Endometrial microvascular endothelial cells (primary cell): ENCODE results near the gene CEP112. TPM values are rescaled to one million over a fixed set of nuclear protein-coding genes. Genes with fewer than 3 reads are reported as not detected.
"Not testable (repeated sequence)": the region's sequence is repeated elsewhere in the genome, so short reads cannot be mapped to it uniquely, and the experiment has no call there.

Experiments used
- in situ Hi-C: cut with HindIII; loops from 2 replicates; pipeline ENCODE4 v1.10.0; 2017; ENCODE audit warnings: low sequenced_read_pairs, low pct_unique_long_range_greater_than_20kb; ENCODE audit errors: inconsistent ontology term
- total RNA-seq: library from RNA; depleted of rRNA; stranded (reverse); fragments of >200 nt; gene quantifications from one replicate; pipeline ENCODE4 v1.2.3, GENCODE V29; 2015; ENCODE audit errors: inconsistent ontology term

The CEP112 gene
- total RNA-seq, 1 donor from 2014 or later: 3.0 TPM

DNA sequence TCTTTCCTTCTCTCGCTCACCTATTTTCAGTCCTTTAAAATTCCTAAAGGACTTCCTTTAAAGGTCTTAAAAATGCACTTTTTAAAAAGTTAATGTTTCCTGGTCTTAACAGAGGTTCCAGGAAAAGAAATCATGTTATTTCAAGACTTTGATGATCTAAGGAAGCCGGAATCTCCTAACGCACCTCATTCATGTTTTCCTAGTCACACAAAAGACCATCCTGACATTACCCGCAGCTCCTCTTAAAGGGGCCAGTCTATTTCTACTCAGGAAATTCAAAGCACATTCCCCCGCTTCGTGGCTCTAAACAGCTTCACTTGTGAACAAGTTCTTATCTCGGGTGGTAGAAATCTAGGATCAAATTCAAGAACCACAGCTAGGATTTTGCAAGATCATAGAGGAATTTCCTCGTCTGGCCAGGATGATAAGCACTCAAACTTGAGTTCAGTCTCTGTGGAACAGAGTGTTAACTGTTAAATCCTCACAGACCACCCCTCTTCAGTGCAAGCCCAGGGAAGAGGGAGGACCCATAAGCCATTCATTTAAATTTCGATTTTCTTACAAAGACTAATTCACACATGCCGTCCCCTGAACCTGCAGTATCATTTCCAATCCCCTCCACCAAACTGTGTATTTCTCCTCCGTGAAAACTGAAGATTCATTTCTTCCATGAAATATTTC lies 493.4 kb downstream of the CEP112 start:
- in situ Hi-C loops: no loop called here

DNA sequence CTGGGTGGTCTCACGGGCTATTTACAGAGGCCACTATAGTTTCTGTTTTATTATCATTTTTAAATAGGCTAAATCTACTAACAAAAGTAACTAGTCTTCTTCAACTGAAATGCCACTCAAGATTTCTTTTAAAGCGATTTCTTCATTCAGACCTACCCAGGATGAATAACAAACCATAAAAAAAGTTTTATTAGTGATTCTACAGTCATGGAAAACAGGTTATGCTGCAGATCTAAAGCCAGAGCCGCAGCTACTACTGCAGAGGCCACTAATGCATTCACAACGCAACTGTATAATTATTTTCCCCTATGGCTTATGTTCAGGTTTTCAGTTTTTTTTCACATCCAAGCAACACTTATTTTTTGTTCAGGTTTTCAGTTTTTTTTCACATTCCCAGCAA lies 494.3 kb downstream of the CEP112 start:
- in situ Hi-C loops: no loop called here

DNA sequence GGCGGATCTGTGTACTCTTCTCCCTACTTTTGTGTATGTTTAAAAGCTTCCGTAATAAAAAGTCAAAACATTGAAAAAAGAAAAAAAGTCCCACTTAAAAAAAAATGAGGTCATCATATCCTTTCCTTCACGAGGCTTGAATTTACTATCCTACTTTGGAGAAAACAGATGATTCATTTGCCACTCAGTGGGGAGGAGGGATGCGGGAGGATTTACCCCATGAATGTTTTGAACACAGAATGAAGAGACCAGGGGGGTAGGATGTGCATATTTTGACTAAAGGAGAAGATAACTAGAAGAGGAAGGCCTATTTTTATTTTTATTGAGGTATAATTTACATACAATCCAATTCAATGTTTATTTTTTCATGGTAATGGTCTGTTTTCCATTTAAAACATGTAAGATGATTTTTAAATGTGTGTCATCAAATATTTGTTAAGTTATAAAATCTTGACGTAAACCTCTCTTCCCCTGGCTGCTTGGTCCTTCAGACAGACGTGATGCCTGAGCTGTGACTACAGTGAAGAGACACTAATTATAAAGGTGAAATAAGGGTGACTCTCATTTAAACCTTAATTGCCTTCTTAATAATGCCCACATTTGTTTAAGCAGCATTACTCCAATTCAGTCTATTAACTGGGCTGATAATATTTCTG lies 495.1 kb downstream of the CEP112 start:
- in situ Hi-C loops: no loop called here

DNA sequence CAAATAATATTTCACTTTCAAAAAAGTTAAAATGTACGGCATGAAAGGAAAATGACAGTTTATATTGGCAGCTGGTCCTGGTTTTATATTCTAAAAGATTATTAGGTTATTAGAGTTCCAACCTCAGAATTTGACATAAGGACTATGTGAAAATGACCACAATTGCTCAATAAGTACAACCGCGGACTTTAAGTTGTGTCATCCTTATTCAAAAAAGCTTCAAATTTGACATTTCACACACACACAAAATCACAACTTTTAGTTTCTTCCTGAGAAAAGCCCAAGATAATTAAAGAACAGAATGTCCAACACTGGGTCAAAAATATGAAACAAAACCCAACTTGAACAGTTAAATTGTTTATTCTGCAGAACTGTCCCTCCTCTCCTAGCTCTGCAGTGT lies 497.3 kb downstream of the CEP112 start:
- in situ Hi-C loops: no loop called here

DNA sequence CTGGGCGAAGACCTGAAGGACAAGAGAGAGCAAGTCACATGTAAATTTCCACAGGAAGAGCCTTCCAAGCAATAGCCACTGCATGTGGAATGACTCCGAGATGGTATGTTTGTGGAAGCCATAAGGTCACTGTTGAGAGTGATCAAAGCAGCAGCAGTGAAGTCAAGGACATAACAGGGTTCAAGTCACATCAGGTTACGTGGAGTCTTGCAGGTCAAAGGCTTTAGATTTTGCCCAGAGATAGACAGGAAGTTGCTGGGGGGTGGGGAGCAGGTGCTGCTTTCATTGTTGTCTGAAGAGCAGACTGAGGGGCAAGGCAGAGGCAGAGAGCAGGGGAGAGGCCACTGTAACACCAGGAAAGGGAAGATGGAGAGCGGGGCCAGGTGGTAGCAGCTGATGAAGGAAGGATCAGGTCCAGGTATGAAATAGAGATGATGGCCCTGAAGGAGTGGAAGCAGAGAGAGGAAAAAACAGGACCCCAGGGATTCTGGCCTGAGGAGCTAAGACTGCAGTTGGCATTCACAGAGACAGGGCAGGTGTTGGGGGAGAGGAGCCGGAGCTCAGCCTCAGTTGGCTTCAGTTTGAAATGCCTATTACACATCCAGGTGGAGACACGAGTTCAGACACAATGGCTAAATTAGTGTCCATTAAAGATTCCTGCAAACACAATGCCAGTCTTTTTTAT lies 501.2 kb downstream of the CEP112 start:
- in situ Hi-C loops: no loop called here

DNA sequence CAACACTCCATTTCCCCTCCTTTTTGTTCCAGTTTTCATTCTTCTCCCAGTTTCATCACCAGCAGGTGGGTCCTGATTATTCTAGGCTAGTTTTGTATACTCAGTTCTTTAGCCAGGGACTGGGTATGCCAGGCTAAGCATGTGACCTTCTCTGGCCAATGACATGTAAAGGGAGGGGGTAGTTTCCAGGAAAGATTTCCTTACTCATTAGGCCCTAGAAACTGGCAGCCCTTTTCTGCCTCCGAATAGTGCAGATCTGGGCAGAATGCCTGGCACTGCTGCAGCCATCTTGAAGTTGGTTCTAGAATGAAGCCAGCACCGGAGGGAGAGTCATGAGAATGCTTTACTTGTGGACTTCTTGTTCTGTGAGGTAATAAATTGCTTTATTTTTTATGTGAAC lies 503.6 kb downstream of the CEP112 start:
- in situ Hi-C loops: no loop called here

DNA sequence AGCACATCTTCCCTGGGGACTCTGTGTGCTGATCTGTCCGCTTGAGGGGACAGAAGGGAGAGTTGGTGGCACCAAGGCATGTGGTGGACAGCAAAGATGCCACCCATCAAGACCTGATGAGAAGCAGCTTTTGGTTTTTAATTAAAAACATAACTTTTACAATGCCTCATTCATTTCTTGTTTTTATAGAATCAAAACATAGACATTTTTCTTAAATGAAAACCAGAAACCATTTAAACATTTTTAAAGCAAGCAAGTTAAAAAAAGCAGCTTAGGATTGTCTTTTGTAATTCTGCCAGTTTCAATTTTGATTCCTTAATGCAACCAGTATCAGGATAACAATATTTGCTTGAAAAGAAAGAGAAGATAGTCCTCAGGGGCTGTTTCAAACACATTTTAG lies 506.8 kb downstream of the CEP112 start:
- in situ Hi-C loops: no loop called here

DNA sequence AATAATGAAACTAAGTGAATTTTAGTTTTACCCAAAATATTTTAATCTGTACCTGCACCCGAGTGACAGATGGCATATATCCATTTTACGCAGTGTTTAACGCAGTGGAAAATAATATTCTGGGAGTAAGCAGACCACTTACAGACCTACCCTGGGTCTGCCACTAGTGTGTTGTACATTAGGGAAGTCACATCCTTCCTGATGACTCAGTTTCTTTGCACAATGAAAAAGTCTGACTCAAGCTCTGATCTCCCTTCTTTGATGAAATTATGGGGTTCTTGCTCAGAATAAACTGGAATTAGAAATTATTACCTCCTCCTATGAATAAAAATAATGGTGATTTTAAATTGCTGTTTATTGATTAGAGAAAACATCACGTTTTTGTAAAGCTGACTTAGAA lies 507.3 kb downstream of the CEP112 start:
- in situ Hi-C loops: no loop called here

DNA sequence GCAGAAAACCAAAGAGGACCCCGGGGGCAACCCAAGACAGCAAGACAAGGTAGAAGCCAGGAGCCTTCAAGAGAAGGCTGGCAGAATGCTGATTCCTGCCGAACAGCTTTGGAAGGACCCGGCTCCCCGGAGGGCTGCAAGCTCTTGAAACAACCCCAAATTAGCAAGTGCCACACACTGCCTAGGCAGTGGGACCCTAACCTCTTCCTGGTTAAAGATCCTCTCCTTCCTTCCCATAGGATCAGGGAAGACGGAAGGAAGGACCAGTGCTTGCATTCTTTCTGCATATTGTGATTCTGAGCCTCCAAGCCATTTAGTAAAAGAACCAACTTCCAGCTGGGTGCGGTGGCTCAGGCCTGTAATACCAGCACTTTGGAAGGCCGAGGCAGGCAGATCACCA lies 508.5 kb downstream of the CEP112 start:
- in situ Hi-C loops: no loop called here

DNA sequence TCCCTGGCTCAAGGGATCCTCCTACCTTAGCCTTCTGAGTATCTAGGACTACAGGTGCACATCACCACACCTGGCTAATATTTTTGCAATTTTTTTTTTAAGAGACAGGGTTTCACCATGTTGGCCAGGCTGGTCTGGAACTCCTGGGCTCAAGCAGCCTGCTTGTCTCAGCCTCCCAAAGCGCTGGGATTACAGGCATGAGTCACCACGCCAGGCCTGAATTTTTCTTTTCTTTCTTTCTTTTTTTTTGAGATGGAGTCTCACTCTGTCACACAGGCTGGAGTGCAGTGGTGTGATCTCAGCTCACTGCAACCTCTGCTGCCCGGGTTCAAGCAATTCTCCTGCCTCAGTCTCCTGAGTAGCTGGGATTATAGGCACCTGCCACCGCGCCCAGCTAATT lies 510.2 kb downstream of the CEP112 start:
- in situ Hi-C loops: not testable (repeated sequence)

DNA sequence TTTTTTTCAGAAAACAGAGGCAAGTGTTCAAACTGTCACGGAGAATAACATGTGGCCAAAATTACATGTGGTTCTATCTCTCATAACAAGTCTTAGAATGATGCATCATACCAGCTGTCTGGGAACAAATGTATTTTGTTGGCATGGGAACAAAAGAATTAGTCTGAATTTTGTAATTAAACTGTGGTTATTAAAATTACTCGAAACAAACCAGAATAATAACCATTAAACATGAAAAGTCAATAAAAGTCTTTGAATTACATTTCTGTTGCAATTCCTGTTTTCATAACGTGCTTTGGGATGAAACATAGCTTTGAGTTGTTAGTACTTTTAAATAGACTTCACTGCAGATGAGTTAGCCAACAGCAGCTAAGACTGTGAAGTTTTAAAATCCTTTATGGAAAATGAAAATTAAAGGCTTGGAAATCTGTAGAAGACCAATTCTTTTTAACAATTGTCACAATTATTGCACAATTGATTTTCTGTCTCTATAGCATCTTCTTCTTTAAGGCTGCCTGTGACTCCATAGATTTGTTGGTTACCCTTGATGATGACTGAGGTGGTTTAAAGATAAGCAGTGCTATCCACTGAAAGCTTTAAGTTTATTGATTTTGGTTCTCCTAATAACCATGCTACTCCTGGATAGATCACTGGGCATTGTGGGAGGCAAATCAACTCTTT lies 512.6 kb downstream of the CEP112 start:
- in situ Hi-C loops: no loop called here

DNA sequence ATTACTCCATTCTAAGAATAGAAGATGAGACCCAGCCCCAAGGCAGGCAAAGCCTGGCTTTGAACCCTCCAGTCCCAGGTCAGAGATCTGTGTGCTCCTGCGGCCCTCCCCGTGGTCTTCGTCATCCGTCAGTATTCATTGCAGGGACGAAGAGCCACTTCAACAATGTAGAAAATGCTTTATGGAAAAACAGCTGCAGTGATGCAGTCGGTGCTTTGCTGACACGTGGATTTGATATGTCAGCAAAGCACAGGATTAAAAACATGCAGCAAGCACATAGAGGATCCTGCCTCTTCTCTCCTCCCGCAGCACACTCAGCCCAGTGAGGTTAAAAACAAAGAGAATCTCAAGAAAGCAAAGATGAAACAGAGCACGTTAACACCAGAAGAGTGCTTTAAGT lies 513.4 kb downstream of the CEP112 start:
- in situ Hi-C loops: no loop called here

DNA sequence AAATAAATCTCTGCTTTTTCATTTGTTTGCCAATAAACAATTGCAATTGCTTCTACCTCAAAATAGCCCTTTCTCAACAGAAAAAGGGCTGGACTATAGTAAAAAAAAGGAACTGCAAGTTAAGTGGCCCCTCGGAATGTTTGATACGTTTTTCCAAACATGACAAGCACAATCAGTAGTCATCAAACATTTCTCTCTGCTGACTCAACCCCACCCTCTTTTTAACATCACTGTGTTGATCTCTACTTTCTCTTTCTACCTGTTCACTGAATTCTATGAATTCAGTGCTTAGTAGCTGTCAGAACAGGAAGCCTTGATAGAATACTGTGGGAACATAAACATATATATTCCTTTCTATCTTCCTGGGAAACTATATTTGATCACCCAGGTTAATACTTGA lies 514.0 kb downstream of the CEP112 start:
- in situ Hi-C loops: no loop called here

DNA sequence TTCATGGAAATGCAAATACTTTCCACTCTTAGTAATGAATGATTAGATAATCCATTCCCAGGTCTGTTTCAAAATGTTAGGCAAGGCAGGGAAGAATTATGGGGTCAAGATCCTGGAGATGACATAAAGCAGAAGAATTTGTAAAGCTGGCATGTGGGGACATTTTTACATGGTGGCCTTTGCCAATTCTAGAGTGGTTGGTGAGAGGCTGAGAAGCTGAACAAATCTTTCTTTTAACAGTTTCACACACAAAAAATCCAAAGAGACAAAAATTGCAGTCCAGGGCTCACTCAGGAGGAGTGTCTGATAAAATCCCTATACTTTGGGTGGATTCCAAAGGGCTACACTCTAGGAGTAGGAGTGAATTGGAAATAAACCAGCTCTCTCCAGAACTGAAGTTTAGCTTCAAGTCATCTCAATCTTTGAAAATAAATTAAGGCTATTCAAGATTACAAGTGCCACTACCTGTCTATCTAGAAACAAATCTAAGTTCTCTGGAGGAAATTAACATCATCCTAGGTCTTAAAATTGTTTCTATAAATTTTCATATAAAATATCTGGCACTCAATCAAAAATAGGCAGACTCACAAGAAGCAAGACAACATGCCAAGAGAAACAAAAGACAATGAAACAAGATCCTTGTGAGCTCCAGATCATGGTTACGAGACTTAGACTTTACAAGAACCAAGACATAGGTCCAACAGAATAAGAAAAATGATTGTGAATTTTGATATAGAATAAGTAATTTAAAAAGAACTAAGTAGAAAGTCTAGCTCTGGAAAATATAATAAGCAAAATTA lies 517.5 kb downstream of the CEP112 start:
- in situ Hi-C loops: no loop called here

DNA sequence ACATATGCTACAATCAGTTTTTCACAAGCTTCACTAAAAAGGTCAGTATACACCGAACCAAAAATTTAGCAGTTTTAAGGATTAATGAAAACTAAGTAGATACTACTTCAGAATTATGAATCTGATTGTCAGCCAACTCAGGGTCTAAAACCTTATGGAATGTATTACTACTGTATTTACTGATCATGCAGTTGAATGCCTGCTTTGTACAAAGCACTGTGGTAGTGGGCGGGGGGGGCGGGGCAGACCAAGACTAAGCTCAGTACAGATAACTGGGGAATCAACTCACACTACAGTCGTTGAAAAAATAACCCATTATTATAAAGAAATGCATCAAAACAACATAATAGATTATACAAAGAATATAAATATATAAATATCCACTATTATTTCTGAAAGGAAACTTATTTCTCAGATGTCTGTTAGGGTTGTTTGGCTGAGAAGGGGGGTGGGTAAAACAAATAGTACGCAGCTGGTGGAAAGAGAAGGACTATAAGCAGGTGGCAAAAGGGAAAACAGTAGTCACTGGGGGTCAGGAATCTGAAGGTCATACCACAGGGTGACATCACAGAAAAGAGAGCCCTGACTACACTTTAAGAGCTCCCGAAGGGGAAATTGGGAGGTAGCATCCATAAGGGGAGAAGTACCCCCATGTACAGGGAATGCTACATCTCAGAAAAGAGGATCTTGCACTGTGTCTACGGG lies 521.1 kb downstream of the CEP112 start:
- in situ Hi-C loops: no loop called here

DNA sequence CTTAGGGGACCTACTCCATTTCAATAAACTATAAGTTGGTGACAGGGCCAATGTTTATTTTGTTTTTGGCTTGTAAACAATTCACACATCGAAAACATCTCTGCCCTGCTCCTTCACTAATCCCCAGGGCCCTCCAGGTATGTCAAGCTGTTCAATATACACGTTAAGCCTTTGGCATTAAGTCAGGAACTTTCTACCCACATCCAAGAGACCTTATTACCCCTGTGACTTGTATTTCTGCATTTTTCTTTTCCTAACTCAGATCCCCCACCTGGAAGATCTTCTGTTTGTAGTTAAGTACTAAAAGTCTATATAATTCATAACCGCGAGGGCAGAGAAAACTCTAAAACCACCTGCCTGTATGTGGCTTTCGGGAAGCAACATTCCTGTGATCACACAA lies 523.7 kb downstream of the CEP112 start:
- in situ Hi-C loops: no loop called here

DNA sequence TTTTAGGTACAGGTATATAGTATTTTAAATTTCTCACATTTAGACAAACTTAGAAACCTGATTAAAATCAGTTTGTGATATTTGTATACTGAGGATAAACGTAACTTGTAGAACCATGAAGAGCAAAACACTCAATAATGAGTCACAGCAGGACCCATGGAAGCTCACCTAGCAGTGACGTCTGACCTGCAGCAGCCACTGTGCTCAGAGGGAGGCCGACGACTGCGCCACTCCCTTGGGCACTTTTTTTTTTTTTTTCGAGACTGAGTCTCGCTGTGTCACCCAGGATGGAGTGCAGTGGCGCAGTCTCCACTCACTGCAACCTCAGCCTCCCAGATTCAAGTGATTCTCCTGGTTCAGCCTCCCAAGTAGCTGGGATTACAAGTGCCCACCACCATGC lies 524.3 kb downstream of the CEP112 start:
- in situ Hi-C loops: no loop called here

DNA sequence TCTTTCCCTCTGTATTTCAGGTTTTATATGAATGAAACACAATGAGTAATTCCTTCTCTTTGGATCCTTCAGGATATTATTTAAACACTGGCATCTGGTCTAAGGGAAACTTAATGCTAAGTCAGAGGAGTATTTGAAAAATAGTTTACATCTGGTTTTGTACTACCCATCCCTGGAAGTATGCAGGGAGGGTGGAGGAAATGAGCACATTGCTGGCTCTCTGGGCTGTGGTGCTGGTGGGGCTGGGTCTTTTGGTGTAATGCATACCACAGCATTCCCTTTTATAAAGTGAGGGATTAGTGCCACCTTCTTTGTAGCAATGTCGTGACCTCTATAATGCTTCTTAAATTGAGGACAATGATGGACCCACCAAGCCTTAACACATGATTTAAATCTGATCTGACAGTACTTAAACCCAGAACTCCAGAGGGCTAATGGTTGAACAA lies 525.0 kb downstream of the CEP112 start:
- in situ Hi-C loops: no loop called here
